ENCODE results near the gene POU1F1.

DNA sequence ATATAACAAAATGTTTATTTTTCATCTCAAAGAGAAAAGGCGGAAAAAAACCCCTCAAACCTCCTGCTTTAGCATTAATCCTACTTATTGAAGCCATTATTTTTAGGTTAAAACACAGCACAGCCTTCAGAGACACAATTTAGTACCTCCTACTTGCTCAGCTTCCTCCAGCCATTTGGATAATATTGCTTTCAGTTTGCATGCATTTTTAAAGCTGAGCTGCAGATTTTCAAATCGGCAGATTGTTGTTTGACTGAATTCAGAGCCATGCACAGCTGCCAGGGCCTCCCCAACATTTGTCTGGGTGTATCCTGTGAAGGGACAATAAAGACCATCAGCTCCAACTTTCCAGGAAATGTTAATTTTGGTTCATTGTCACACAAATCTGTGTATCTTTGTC lies 14.5 kb downstream of the POU1F1 start:
- TF ChIP-seq, protein P1, sequence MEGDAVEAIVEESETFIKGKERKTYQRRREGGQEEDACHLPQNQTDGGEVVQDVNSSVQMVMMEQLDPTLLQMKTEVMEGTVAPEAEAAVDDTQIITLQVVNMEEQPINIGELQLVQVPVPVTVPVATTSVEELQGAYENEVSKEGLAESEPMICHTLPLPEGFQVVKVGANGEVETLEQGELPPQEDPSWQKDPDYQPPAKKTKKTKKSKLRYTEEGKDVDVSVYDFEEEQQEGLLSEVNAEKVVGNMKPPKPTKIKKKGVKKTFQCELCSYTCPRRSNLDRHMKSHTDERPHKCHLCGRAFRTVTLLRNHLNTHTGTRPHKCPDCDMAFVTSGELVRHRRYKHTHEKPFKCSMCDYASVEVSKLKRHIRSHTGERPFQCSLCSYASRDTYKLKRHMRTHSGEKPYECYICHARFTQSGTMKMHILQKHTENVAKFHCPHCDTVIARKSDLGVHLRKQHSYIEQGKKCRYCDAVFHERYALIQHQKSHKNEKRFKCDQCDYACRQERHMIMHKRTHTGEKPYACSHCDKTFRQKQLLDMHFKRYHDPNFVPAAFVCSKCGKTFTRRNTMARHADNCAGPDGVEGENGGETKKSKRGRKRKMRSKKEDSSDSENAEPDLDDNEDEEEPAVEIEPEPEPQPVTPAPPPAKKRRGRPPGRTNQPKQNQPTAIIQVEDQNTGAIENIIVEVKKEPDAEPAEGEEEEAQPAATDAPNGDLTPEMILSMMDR (IDR thresholded peaks at IDR 0.05; ENCODE audit: borderline replicate concordance, extremely low read depth, low read length, poor library complexity, severe bottlenecking) = no peak
- TF ChIP-seq EZH2 (IDR thresholded peaks at IDR 0.05; ENCODE audit: borderline replicate concordance, low read depth, low read length, severe bottlenecking) = no peak

Data from DND-41 (cell line).